ENCODE measurements around the gene TOX3.

GRCh38 chr16:52529226-52529625 lies 17.7 kb downstream of the TOX3 start:
- TF ChIP-seq CTCF (IDR thresholded peaks at IDR 0.05; ENCODE audit: insufficient read depth, low read length, poor library complexity, severe bottlenecking), result no peak
- TF ChIP-seq EZH2phosphoT487 (conservative IDR thresholded peaks at IDR 0.05; ENCODE audit: low read length), result no peak

Data from SU-DHL-6 (cell line).